ENCODE data around the gene HIF3A. TPM values are rescaled to one million over a fixed set of nuclear protein-coding genes. Genes with fewer than 3 reads are reported as not detected.

The HIF3A gene
- total RNA-seq, 2 experiments from 2014 or later = not detected

DNA sequence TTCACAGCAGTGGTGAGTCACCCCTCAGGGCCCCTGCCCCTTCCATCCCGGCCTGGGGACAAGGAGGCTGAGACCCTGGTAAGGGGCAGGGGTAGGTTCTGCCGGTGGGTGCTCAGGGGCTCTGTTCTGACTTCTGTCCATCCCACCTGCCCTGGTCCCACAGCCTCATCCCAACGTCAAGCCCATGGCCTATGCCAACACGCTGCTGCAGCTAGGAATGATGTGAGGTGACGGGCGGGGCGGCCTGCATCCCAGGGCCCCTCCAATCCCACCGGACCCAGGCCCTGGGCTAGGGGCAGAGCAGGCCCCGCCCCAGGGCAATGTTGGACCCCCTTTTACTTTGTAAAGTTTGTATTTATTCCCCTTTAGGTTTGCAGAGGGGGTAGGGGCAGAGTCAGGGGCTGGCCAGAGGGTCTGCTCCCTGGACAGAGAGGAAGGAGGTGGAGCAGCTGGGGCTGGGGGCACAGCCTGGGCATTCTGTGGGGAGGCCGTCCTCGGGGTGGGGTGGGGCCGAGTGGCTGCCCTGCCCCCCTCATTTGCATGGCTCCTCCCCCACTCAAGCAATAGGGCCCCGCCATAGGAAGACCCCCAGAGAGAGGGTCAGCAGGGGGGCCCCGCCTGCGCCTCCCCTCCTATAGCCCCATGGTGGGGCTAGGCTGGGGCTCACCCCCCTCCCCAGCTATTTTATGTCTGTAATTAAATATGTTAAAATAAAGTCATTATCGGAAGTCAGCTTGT, 93.4 kb downstream of the HIF3A start:
- Mint-ChIP-seq H3K4me3 (no peak overlapping the region), H3K27ac (no peak overlapping the region), H3K9me3 (ENCODE audit: insufficient read depth) (no peaks in the 10 kb centered on the region), H3K4me1 (ENCODE audit: low read depth) (peaks cover 4% of the 10 kb centered on the region), H3K27me3 (ENCODE audit: low read depth) (no peaks in the 10 kb centered on the region), H3K36me3 (ENCODE audit: low read depth) (peaks cover 52% of the 10 kb centered on the region)
- no peak for ATAC-seq
- no peak for DNase-seq
- ChIA-PET POLR2A (no interaction called here), CTCF (no interaction called here)

DNA sequence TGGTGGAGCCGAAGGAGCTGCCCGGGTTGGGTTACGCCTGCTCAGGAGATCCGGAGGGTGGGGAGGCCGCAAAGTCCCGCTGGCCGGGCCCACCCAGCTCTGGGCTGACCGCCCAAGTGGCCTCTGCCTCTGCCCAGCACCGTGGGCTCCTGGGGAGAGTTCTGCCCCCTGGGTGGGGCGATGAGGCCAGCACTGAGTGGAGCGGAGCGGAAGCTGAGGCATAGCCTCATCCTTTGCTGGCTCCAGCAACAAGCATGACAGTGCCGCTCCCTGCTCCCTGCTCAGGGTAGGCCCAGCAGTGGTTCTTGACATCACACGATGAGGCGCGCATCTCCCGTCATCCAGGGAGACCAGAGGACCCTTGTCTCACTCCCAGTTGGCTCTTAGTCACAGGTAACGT, 94.0 kb downstream of the HIF3A start:
- no peaks in the 10 kb centered on the region for H3K27me3 Mint-ChIP-seq (ENCODE audit: low read depth)
- POLR2A ChIA-PET = no interaction called here
- DNase-seq (no peak), ATAC-seq (no peak)
- peaks cover 4% of the 10 kb centered on the region for H3K4me1 Mint-ChIP-seq (ENCODE audit: low read depth)
- no peak overlapping the region for H3K27ac Mint-ChIP-seq
- H3K9me3 Mint-ChIP-seq (ENCODE audit: insufficient read depth) = no peaks in the 10 kb centered on the region
- CTCF ChIA-PET = no interaction called here
- no peak overlapping the region for H3K4me3 Mint-ChIP-seq
- H3K36me3 Mint-ChIP-seq (ENCODE audit: low read depth) = peaks cover 52% of the 10 kb centered on the region

DNA sequence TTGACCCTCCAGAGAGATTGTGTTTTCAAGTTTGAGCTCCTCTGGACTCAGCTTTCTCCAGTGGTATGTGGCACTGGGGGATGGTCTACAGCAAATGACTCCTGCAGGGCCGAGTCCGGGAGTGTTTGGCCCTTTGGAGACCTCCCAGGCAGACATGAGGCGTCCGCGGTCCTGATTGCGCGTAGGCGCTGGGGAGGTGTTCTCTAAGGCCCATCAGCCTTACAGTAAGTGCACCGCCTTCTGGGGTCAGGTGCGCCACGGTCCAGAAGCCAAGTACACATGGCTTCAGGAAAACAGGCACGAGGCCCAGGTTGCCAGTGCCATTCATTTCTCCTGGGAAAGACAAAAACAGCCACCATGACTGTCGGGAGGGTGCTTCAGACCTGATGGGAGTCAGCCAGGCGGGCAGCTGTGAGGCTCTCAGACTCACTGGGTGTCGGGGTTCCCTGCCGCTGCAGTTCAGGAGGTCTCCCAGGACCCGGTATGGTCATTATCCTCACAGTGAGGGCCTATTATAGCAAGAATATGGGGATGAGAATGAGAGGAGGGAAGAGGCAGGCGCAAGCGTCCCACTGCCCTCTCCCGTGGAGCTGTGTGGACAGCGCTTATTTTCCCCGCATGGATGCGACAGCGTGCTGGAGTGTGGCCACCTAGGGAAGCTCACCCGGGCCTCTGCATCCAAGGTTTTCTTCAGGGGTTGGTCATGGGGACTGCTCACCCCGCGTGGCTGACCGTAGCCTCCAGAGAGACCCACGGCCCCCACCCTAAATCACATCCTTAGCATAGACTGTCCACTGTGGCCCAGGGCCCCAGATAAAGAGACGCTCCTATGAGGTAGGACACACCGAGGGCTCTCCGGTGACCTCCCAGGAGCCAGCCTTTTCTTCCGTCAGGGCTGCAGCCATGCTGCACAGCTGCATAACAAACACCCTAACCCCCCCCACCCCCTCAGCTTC, 94.7 kb downstream of the HIF3A start:
- H3K4me1 Mint-ChIP-seq (ENCODE audit: low read depth) = peaks cover 4% of the 10 kb centered on the region

DNA sequence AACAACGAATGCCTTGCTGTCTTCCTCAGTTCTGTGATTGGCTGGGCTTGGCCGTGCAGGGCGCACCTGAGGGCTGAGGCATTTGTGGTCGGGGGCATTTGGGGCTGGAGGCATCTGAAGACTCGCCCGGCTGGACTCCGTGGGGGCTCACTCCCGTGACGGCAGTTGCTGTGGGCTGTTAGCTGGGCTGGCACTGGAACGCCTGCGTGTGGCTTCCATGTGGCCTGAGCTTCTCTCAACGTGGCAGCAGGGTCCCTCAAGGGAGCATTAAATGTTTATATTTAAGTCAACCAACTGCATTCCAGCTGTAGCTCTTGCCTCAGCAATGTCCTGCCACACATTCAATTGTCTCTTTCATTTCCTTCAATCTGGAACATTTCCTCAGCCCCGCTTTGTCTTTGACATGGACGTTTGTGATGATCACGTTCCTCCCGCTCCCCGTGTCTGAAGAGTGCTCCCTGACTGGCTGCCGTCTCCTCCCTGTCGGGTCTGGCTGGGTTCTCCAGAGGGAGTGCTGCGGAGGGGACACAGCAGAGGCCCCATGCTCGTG, 95.5 kb downstream of the HIF3A start:
- Mint-ChIP-seq H3K9me3 (ENCODE audit: insufficient read depth) (no peaks in the 10 kb centered on the region), H3K4me3 (no peak overlapping the region), H3K27me3 (ENCODE audit: low read depth) (no peaks in the 10 kb centered on the region), H3K4me1 (ENCODE audit: low read depth) (peaks cover 4% of the 10 kb centered on the region), H3K36me3 (ENCODE audit: low read depth) (peaks cover 42% of the 10 kb centered on the region), H3K27ac (no peak overlapping the region)
- DNase-seq (no peak), ATAC-seq (no peak)
- POLR2A ChIA-PET = no interaction called here
- CTCF ChIA-PET = interaction anchor here (0.8 kb wide), 1 partner anchor 121 kb away, joined by 3 read pairs; no protein-coding TSS in a partner anchor

More for the DNA sequence above, 94.7 kb downstream of the HIF3A start:
- no peaks in the 10 kb centered on the region for H3K9me3 Mint-ChIP-seq (ENCODE audit: insufficient read depth)
- H3K4me3 Mint-ChIP-seq = no peak overlapping the region
- no peak for ATAC-seq
- H3K36me3 Mint-ChIP-seq (ENCODE audit: low read depth) = peaks cover 49% of the 10 kb centered on the region
- no peak overlapping the region for H3K27ac Mint-ChIP-seq
- H3K27me3 Mint-ChIP-seq (ENCODE audit: low read depth) = no peaks in the 10 kb centered on the region
- no peak for DNase-seq
- POLR2A ChIA-PET = no interaction called here
- CTCF ChIA-PET = interaction anchor here (0.8 kb wide), 1 partner anchor 122 kb away, joined by 3 read pairs; no protein-coding TSS in a partner anchor

DNA sequence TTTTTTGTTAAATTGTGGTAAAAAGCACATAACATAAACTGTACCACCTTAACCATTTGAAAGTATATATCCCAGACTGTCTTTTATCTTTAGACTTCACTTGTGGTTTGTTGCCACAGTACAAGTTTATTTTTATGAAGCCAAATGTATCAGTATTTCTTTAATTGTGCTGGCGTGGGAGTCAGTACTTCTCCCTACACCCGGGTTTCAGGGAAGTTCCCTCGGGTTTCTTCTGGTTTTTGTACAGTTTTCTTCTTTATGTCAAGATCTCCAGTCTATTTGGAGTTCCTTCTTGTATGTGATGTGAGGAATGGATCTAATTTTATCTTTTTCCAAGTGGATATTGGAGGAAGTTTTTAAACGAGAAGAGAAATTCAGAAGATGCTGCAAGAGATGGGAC, 96.0 kb downstream of the HIF3A start:
- Mint-ChIP-seq H3K27ac (no peak overlapping the region), H3K4me1 (ENCODE audit: low read depth) (peaks cover 4% of the 10 kb centered on the region), H3K4me3 (no peak overlapping the region), H3K9me3 (ENCODE audit: insufficient read depth) (no peaks in the 10 kb centered on the region), H3K27me3 (ENCODE audit: low read depth) (no peaks in the 10 kb centered on the region), H3K36me3 (ENCODE audit: low read depth) (peaks cover 37% of the 10 kb centered on the region)
- ATAC-seq (no peak), DNase-seq (no peak)
- POLR2A ChIA-PET = no interaction called here
- CTCF ChIA-PET = no interaction called here

Other genes starting within 250 kb of the HIF3A start
- not detected for gene IGFL3, start 172.4 kb upstream of the HIF3A start, total RNA-seq
- gene IGFL2, start 148.8 kb upstream of the HIF3A start, total RNA-seq = not detected
- gene IGFL1, start 67.3 kb upstream of the HIF3A start, total RNA-seq = not detected
- gene PPP5C, start 50.0 kb downstream of the HIF3A start, total RNA-seq = 100 to 1,000 TPM; 118 to 126 TPM
- gene CCDC8, start 116.5 kb downstream of the HIF3A start, total RNA-seq = not detected
- gene PNMA8C, start 131.9 kb downstream of the HIF3A start, total RNA-seq = under 1 TPM in 1 of 2 experiments, not detected in 1; 0.08 TPM
- not detected for gene PNMA8A, start 174.5 kb downstream of the HIF3A start, total RNA-seq
- gene PNMA8B, start 198.8 kb downstream of the HIF3A start, total RNA-seq = under 1 TPM in 1 of 2 experiments, not detected in 1; 0.05 TPM

Measured in activated CD8-positive, alpha-beta T cell treated with anti-CD3 and anti-CD28 coated beads, Interleukin-2, amount 10 ng/mL, durations not matched to agents 7 days and 5 days (primary cell).